Coronary artery (tissue), 2 donors: ENCODE results near the gene NCOR1.

Experiments
- DNase-seq: peaks from one replicate; pipeline ENCODE4 v3.0.0-alpha.2; 2017; ENCODE audit warnings: low spot score
- H3K27ac ChIP-seq, 2 donors: fragments of 200-600 bp; sonication (generic); one replicate each; pipeline ENCODE4 v1.5.1; 2016 to 2019
- H3K4me3 ChIP-seq: fragments of 200-600 bp; sonication (generic); 2 replicates; pipeline ENCODE4 v1.5.1; 2016; ENCODE audit warnings: mild to moderate bottlenecking, moderate library complexity
- CTCF ChIP-seq: fragments of 200-600 bp; sonication (generic); IDR thresholded peaks from one replicate; pipeline ENCODE4 v1.5.1; 2019; ENCODE audit warnings: antibody characterized with exemption

Gene NCOR1

GRCh38 chr17:16080366-16080765, 135.0 kb downstream of the NCOR1 start:
- Histone ChIP-seq H3K4me3 (no peak overlapping the region), H3K27ac (no peak overlapping the region)
- TF ChIP-seq CTCF: no peak
- DNase-seq: no peak

- Histone ChIP-seq H3K4me3 (no peak overlapping the region), H3K27ac (no peak overlapping the region)
- TF ChIP-seq CTCF: no peak
- DNase-seq: no peak
Measured at GRCh38 chr17:16075949-16076348, 139.4 kb downstream of the NCOR1 start.

DNA sequence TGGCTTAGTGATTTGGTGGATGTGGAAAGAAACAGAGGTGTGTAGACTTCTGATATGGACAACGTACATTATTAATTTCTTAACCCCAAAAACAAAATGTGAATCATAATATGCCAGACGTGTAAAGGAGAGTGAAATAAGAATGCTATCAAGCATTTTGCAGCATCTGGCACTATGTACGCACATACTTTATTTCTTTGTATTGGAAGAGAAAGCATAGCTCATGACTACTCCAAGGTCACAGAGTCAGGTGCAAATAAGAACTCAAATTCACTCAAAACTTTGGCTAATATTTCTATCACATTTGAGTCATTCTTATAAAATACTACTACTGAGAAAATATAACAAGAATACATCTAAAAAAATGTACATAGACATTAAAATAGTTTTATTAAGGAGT, 140.9 kb downstream of the NCOR1 start:
- Histone ChIP-seq H3K27ac (no peak overlapping the region), H3K4me3 (no peak overlapping the region)
- TF ChIP-seq CTCF: no peak
- no peak for DNase-seq

- TF ChIP-seq CTCF: no peak
- Histone ChIP-seq H3K4me3 (no peak overlapping the region), H3K27ac (no peak overlapping the region)
- DNase-seq: no peak
Measured at GRCh38 chr17:16073845-16074244, 141.5 kb downstream of the NCOR1 start.

- DNase-seq: no peak
- Histone ChIP-seq H3K27ac (no peak overlapping the region), H3K4me3 (no peak overlapping the region)
- TF ChIP-seq CTCF: no peak
Measured at GRCh38 chr17:16072031-16072430, 143.3 kb downstream of the NCOR1 start.

GRCh38 chr17:16068323-16068722, 147.0 kb downstream of the NCOR1 start:
- TF ChIP-seq CTCF: no peak
- H3K4me3 ChIP-seq: no peak overlapping the region
- no peak overlapping the region for H3K27ac ChIP-seq
- no peak for DNase-seq

- H3K27ac ChIP-seq: no peak overlapping the region
- no peak for TF ChIP-seq CTCF
Measured at GRCh38 chr17:16066125-16066524, 149.2 kb downstream of the NCOR1 start.

More at GRCh38 chr17:16066125-16066524, 149.2 kb downstream of the NCOR1 start:
- DNase-seq: no peak
- H3K4me3 ChIP-seq: no peak overlapping the region
